Measurements from ENCODE around the gene FSTL4.

DNA sequence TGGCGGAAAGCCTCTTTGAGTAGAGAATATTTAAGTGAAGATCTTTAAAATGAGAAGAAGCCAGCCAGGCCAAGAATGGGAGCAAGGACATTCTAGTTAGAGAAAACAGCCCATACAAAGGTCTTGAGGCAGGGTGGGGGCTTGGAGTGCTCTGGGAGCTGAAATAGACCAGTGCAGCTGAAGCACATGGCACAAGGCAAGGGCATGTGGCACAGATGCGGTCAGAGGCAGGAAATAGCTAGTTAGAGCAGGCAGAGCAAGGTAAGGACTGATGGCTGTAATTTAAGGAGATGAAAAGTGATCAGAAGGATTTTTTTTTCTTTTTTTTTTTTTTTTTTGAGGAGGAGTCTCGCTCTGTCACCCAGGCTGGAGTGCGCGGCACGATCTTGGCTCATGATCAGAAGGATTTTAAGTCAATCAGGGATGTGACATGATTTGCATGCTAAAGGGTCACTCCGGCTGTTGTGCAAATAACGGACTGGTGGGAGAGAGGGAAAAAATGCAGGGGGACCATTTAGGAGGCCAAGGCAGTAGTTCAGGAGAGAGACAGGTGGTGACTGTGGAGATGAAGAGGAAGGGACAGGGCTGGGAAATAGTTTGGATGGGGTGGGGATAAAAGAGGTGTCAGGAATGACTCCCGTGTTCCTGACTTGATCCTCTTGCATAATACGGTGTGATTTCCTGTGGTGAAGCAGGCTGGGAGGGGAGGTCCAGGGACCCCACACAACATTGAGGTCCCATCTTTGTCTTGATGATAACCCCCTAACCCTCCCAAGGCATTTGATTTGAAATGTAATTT, 352.9 kb downstream of the FSTL4 start:
- TF ChIP-seq, protein P1, sequence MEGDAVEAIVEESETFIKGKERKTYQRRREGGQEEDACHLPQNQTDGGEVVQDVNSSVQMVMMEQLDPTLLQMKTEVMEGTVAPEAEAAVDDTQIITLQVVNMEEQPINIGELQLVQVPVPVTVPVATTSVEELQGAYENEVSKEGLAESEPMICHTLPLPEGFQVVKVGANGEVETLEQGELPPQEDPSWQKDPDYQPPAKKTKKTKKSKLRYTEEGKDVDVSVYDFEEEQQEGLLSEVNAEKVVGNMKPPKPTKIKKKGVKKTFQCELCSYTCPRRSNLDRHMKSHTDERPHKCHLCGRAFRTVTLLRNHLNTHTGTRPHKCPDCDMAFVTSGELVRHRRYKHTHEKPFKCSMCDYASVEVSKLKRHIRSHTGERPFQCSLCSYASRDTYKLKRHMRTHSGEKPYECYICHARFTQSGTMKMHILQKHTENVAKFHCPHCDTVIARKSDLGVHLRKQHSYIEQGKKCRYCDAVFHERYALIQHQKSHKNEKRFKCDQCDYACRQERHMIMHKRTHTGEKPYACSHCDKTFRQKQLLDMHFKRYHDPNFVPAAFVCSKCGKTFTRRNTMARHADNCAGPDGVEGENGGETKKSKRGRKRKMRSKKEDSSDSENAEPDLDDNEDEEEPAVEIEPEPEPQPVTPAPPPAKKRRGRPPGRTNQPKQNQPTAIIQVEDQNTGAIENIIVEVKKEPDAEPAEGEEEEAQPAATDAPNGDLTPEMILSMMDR (IDR thresholded peaks at IDR 0.05), result no peak
- TF ChIP-seq POLR2A (IDR thresholded peaks at IDR 0.05) (no peak), EP300 (IDR thresholded peaks at IDR 0.05; ENCODE audit: low read depth) (no peak), POLR2AphosphoS5 (IDR thresholded peaks at IDR 0.05) (no peak)

All from transverse colon (tissue), 4 donors.